SK-N-MC (cell line): Measurements from ENCODE around the gene WDR91.

Experiments
- EZH2 ChIP-seq: fragments of 200-600 bp; sonication (generic); IDR thresholded peaks from one replicate; pipeline ENCODE4 v1.6.1; 2017; ENCODE audit warnings: antibody characterized with exemption
- FOXP2 ChIP-seq: optimal IDR thresholded peaks from 2 replicates; pipeline ENCODE3; 2011; ENCODE audit warnings: mild to moderate bottlenecking, moderate library complexity; ENCODE audit not compliant: insufficient read depth; ENCODE audit errors: extremely low read length, control extremely low read depth
- POLR2AphosphoS5 ChIP-seq: IDR thresholded peaks from 2 replicates; pipeline ENCODE4 v1.6.1; 2012; ENCODE audit warnings: mild to moderate bottlenecking, low read depth, low read length, borderline replicate concordance

- TF ChIP-seq EZH2 (no peak), POLR2AphosphoS5 (no peak), FOXP2 (no peak)
Measured at GRCh38 chr7:135193615-135194081, 17.7 kb downstream of the WDR91 start.
